HTR-8/SVneo (cell line): ENCODE results near the gene FIP1L1.
"Not testable (repeated sequence)": the region's sequence is repeated elsewhere in the genome, so short reads cannot be mapped to it uniquely, and the experiment has no call there.

Source experiments
- DNase-seq: peaks from one replicate; pipeline ENCODE4 v3.0.0; 2011; ENCODE audit warnings: low spot score, mixed read lengths; ENCODE audit not compliant: insufficient read length
- FAIRE-seq: peaks from 2 replicates; lab custom pipeline; 2011; peaks lifted over from hg19 to GRCh38; lab: Jason Lieb, UNC

The FIP1L1 gene

GRCh38 chr4:53374777-53375258 is 2.6 kb upstream of the FIP1L1 start:
- FAIRE-seq (no peak), DNase-seq (no peak)

GRCh38 chr4:53376900-53377299 is 541 bp upstream of the FIP1L1 start:
- DNase-seq (no peak), FAIRE-seq (no peak)

GRCh38 chr4:53378171-53378482 is 686 bp downstream of the FIP1L1 start:
- no peak for FAIRE-seq
- no peak for DNase-seq

GRCh38 chr4:53380221-53380620 is 2.8 kb downstream of the FIP1L1 start:
- FAIRE-seq: no peak

GRCh38 chr4:53409479-53409878 is 32.0 kb downstream of the FIP1L1 start:
- not testable (repeated sequence) for DNase-seq, FAIRE-seq

More at GRCh38 chr4:53380221-53380620, 2.8 kb downstream of the FIP1L1 start:
- no peak for DNase-seq

GRCh38 chr4:53419208-53419607 is 41.8 kb downstream of the FIP1L1 start:
- no peak for FAIRE-seq
- DNase-seq: no peak

GRCh38 chr4:53421791-53422190 is 44.4 kb downstream of the FIP1L1 start:
- no peak for FAIRE-seq
- no peak for DNase-seq

- DNase-seq (no peak), FAIRE-seq (no peak)
Measured at GRCh38 chr4:53422367-53422766, 44.9 kb downstream of the FIP1L1 start.

GRCh38 chr4:53424280-53424679 is 46.8 kb downstream of the FIP1L1 start:
- no peak for FAIRE-seq

GRCh38 chr4:53427366-53427765 is 49.9 kb downstream of the FIP1L1 start:
- DNase-seq (no peak), FAIRE-seq (no peak)

More at GRCh38 chr4:53424280-53424679, 46.8 kb downstream of the FIP1L1 start:
- no peak for DNase-seq

GRCh38 chr4:53431052-53431451 is 53.6 kb downstream of the FIP1L1 start:
- no peak for FAIRE-seq
- DNase-seq: no peak

- FAIRE-seq: no peak
Measured at GRCh38 chr4:53432528-53433424, 55.3 kb downstream of the FIP1L1 start.

GRCh38 chr4:53436251-53436650 is 58.8 kb downstream of the FIP1L1 start:
- no peak for DNase-seq
- no peak for FAIRE-seq

More at GRCh38 chr4:53432528-53433424, 55.3 kb downstream of the FIP1L1 start:
- DNase-seq: no peak

GRCh38 chr4:53441564-53441963 is 64.1 kb downstream of the FIP1L1 start:
- no peak for DNase-seq
- FAIRE-seq: no peak

- FAIRE-seq: no peak
- no peak for DNase-seq
Measured at GRCh38 chr4:53444954-53445353, 67.5 kb downstream of the FIP1L1 start.

- DNase-seq (no peak), FAIRE-seq (no peak)
Measured at GRCh38 chr4:53450773-53451172, 73.3 kb downstream of the FIP1L1 start.

GRCh38 chr4:53453385-53453784 is 75.9 kb downstream of the FIP1L1 start:
- DNase-seq: no peak
- FAIRE-seq: no peak

- DNase-seq (no peak), FAIRE-seq (no peak)
Measured at GRCh38 chr4:53455766-53456165, 78.3 kb downstream of the FIP1L1 start.

- no peak for FAIRE-seq
- no peak for DNase-seq
Measured at GRCh38 chr4:53456178-53456577, 78.7 kb downstream of the FIP1L1 start.

- no peak for DNase-seq
- FAIRE-seq: no peak
Measured at GRCh38 chr4:53459548-53459947, 82.1 kb downstream of the FIP1L1 start.

GRCh38 chr4:53461244-53461643 is 83.8 kb downstream of the FIP1L1 start:
- no peak for DNase-seq
- no peak for FAIRE-seq

- DNase-seq (no peak), FAIRE-seq (no peak)
Measured at GRCh38 chr4:53463340-53463739, 85.9 kb downstream of the FIP1L1 start.
